ENCODE measurements around the gene GRM6. TPM values are rescaled to one million over a fixed set of nuclear protein-coding genes. Genes with fewer than 3 reads are reported as not detected.

GRM6 gene
- polyA plus RNA-seq, 4 donors: 0.49 to 1.4 (median 0.82) TPM

DNA sequence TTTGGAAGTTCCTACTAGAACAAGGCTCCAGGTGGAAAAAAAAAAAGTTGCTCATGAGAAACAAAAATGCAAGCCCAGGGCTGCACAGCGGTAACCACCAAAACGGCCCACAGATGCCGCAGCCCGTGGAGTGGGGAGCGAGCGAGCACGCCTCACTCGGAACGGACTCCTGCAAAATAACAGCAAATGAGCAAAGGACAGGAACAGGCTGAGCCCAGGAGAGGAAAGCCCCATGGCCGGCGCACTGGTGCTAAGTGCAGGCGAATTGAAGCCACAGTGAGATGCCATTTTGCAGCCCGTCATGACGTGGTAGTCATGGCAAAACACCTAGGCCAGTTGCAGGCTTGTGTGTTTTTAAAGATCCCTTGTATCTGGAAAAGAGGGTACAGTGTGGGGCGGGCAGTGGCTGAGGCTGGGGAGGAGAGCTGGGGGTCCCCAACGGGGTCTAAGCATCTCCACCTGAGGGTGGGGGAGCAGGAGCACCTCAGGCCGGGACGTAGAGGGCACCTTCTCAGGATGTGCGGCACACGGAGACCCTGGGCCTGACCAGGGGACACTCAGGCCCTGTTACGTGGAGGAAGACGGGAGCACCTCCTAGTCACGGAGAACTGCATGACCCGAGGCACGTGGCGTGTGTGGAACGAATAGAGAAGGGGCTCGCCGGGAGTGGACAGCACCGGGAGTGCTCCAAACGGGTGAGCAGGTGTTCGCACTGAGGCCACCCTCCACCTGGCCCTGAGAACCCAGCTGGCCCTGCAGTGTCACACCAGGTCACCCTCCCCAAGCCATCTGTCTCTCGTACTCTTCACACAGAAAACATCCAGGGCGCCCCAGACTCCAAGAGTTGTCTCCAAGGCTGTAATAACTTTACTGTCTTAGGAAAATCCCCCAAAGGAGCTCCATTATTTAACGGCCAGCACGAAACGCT is 10.7 kb downstream of the GRM6 start:
- no peak for DNase-seq (ENCODE audit: low read depth in 4 of 4, low spot score in 3 of 4)

DNA sequence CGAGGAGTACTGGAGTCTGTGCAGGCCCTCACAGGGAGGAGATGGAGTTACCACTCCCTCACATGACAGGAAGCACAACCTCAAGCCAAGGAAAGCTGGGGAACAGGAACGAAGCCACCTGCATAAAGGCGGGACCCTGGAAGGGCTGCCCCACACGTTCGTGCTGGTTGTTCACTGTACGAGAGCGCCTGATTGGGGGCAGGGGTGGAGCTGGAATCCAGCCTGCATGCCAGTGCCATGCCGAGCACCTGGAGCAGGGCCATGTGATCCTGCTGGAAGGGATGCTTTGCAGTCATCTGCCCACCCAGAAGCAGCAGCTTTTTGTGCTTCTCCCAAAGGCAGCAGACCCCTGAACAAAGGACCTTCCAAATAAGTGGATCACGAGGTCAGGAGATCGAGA is 11.4 kb downstream of the GRM6 start:
- DNase-seq (ENCODE audit: low read depth in 4 of 4, low spot score in 3 of 4): no peak

DNA sequence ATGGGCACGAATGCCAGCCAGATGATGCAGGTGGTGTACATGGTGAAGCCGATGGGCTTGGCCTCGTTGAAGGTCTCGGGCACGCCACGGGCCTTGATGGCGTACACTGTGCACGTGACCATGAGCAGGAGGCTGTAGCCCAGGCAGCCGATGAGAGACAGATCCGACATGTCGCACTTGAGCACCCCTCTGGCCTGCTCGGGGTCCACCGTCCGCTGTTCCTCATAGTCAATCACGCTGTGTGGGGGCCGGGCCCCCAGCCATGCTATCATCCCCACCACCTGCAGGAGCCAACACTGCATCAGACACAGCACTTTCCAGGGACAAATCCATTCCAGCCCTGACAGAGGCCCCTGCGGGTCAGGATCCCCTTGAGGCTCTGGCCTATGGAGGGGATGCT is 12.2 kb downstream of the GRM6 start:
- no peak for DNase-seq (ENCODE audit: low read depth in 4 of 4, low spot score in 3 of 4)

DNA sequence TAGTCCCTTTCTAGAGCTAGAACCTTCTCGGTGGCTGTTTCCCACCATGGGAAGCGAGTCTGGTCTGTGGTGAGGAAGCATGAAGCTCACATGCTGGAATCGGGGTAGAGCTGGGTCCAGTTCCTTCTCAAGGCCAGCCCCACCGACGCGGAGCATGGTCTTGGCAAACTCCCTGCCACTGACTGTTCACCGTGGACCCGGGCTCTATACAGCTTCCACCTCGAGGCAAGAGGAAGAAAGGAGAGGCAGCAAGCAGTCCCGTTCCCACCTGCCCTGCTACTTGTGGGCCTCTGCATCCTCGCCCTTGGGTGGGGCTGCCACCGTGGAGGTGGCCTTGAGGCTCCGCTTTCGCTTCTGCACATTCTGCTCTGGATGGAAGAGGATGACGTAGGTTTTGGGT is 13.7 kb downstream of the GRM6 start:
- DNase-seq (ENCODE audit: low read depth in 4 of 4, low spot score in 3 of 4): no peak

DNA sequence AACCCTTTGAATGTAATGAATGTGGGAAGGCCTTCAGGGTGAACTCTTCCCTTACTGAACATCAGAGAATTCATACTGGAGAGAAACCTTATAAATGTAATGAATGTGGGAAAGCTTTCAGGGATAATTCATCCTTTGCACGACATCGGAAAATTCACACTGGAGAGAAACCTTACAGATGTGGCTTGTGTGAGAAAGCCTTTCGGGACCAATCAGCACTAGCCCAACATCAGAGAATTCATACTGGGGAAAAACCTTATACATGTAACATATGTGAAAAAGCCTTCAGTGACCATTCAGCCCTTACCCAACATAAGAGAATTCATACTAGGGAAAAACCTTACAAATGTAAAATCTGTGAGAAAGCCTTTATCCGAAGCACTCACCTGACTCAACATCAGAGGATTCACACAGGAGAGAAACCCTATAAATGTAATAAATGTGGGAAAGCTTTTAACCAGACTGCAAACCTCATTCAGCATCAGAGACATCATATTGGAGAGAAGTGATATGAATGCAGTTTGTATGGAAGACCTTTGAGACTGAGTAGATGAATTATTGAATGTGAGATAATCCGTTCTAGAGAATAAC is 29.6 kb downstream of the GRM6 start:
- no peak for DNase-seq (ENCODE audit: low read depth in 4 of 4, low spot score in 3 of 4)

DNA sequence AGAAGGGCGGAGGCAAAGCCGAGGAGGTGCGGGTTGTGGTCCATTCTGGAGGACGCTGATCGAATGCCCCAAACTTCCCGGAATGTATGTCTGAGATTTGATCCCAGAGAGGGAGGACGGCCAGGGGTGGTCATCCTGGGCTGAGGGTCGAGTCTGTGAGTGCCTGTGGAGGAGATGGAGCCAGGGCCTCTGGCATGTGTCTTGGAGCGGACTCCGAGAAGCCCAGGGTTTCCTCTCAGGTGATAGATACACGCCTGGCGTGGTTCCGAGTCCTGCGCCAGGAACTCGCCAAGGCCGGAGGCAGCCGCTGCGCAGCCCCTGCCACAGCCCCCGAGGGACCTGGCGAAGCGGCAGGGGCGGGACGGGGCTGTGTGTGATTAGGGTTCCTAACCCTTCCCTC is 53.8 kb downstream of the GRM6 start:
- peak in 2 of 4 donors; percentile 27 to 36 for DNase-seq (ENCODE audit: low read depth in 4 of 4, low spot score in 3 of 4)

DNA sequence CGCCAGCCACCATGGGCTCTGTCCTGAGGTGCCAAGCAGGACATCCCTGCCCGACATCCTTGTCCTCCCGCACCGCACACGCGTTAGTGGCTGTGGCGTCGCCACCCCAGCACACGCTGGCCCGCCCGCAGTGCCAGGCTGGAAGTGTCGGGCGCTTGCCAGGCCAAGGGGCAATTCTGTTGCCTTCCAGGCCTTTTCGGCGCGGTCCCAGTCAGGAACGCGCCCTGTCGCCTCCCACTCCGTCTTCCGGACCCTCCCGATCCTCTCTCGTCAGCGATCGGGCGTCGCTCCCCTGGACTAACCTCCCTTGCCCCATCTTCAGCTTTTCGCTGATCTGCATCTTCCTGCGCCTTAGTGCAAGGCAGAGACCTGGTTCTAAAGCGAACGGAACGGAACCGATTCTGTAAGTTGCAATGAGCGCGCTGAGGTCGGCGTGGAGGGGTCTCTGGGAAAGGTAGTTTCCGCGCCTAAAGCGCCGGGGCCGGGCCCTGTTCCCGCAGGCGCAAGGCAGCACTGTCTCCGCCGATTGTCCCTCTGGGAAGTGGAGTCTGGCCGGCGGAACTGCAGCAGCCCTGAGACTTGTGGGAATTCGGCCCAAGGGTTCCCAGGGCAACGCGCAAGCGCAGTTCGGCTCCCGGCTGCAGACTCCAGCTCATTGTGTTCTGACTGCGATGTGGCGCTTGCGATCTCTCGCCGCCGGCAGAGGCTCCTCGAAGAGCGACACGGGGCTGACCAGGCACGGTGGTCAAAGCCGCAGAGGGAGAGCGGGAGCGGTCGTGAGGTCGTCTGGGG is 54.4 kb downstream of the GRM6 start, which contains the start of gene ZNF454:
TSS of gene ZNF454 (plus strand) at position 630 of the 792 bp plus-strand sequence. CDS start 1,594 bp downstream, outside the sequence.
- DNase-seq (ENCODE audit: low read depth in 4 of 4, low spot score in 3 of 4): peak; percentile 91 to 94 (median 92)

DNA sequence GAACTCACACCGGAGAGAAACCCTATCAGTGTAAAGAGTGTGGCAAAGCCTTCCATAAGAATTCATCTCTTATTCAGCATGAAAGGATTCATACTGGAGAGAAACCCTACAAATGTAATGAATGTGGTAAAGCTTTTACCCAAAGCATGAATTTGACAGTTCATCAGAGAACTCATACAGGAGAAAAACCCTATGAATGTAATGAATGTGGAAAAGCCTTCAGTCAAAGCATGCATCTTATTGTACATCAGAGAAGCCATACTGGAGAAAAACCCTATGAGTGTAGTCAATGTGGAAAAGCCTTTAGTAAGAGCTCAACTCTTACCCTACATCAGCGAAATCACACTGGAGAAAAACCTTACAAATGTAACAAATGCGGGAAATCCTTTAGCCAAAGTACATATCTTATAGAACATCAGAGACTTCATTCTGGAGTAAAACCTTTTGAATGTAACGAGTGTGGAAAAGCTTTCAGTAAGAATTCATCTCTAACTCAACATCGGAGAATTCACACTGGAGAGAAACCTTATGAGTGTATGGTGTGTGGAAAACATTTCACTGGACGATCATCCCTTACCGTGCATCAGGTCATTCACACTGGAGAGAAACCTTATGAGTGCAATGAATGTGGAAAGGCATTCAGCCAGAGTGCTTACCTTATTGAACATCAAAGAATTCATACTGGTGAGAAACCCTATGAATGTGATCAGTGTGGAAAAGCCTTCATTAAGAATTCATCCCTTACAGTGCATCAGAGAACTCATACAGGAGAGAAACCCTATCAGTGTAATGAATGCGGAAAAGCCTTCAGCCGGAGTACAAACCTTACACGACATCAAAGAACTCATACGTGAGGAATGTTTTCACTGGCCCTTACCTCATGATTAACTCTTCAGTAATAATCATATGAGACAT is 63.0 kb downstream of the GRM6 start:
- no peak for DNase-seq (ENCODE audit: low read depth in 4 of 4, low spot score in 3 of 4)

Other genes starting within 250 kb of the GRM6 start
- 10 to 100 TPM; 21.3 to 30.8 (median 23.6) TPM for gene ZNF354B, start 135.4 kb downstream of the GRM6 start, polyA plus RNA-seq (ENCODE audit: insufficient read length in 4 of 4)
- 1 to 10 TPM; 4.7 to 9.2 (median 8.0) TPM for gene ZFP2, start 99.4 kb downstream of the GRM6 start, polyA plus RNA-seq (ENCODE audit: insufficient read length in 4 of 4)
- gene ZNF454, start 54.1 kb downstream of the GRM6 start, polyA plus RNA-seq (ENCODE audit: insufficient read length in 4 of 4): 1 to 10 TPM; 5.8 to 8.4 (median 6.7) TPM
- 10 to 100 TPM in 1 of 4 donors, 1 to 10 TPM in 3; 5.6 to 10.5 (median 7.7) TPM for gene ZNF879, start 28.5 kb upstream of the GRM6 start, polyA plus RNA-seq (ENCODE audit: insufficient read length in 4 of 4)
- 10 to 100 TPM; 15.7 to 22.4 (median 19.3) TPM for gene ZNF354C, start 65.1 kb upstream of the GRM6 start, polyA plus RNA-seq (ENCODE audit: insufficient read length in 4 of 4)

All from left renal pelvis (tissue), 4 donors.